K562 (cell line): ENCODE results near the gene HMCES. TPM values are rescaled to one million over a fixed set of nuclear protein-coding genes. Genes with fewer than 3 reads are reported as not detected.

Experiments
- ATAC-seq: fragments of 200-7000 bp; cut with Tn5 transposase; 3 replicates; pipeline ENCODE4 v1.9.1; 2020; ENCODE audit warnings: moderate library complexity
- BruUV-seq: library from RNA; stranded (reverse); fragments of 400-500 nt; replicated peaks from 2 replicates; lab custom pipeline; 2021; lab: Mats Ljungman, UMichigan
- CTCF ChIA-PET: fragments of 300-600 bp; formaldehyde crosslinking; extraction: SDS; loops from one replicate; lab custom pipeline; 2021; ENCODE audit warnings: low intra/inter-chr PET ratio; lab: Yijun Ruan, JAX
- POLR2A ChIA-PET: fragments of 300-600, 350-650 bp; sonication (Branson Sonifier 250); formaldehyde crosslinking; extraction: SDS; loops from one replicate; lab custom pipeline; 2021; ENCODE audit warnings: antibody characterized with exemption, inconsistent platforms; lab: Yijun Ruan, JAX
- DNase-seq, 4 experiments: peaks; one replicate each; pipeline versions ENCODE4 v3.0.0 to v3.0.0-alpha.2; 2011 to 2018; ENCODE audit warnings: low spot score in 3 of 4, mixed read lengths in 3 of 4; ENCODE audit errors: extremely low read depth in 1 of 4
- FAIRE-seq: peaks from 2 replicates; lab custom pipeline; 2011; peaks lifted over from hg19 to GRCh38; lab: Jason Lieb, UNC
- H2AFZ ChIP-seq: 2 replicates; pipeline ENCODE4 v1.6.0; 2011; ENCODE audit warnings: low read depth, low read length, control low read depth, inconsistent platforms
- H3K27ac ChIP-seq: fragments of 200-600 bp; 3 replicates; pipeline ENCODE4 v1.8.0; 2011; ENCODE audit warnings: low read depth, mild to moderate bottlenecking, control low read depth, inconsistent platforms, low read length, moderate library complexity, mixed read lengths; ENCODE audit errors: extremely low read depth
- H3K27me3 ChIP-seq, 2 experiments: fragments of 300-600 bp in 1 of 2; 2 replicates in 1 of 2; 3 replicates in 1 of 2; pipeline versions ENCODE4 v1.6.0 to v1.8.0; 2011; ENCODE audit warnings: inconsistent platforms in 2 of 2, low read length in 2 of 2, mild to moderate bottlenecking in 1 of 2, mixed read lengths in 1 of 2, moderate library complexity in 1 of 2; ENCODE audit not compliant: control insufficient read depth in 2 of 2, insufficient read depth in 2 of 2
- H3K36me3 ChIP-seq: fragments of 300-600 bp; 3 replicates; pipeline ENCODE4 v1.8.0; 2011; ENCODE audit warnings: mild to moderate bottlenecking, low read length, inconsistent platforms; ENCODE audit not compliant: control insufficient read depth, insufficient read depth
- H3K4me1 ChIP-seq, 2 experiments: fragments of 200-600 bp in 1 of 2; replicated peaks in 1 of 2; 2 replicates in 1 of 2; 3 replicates in 1 of 2; pipeline versions ENCODE4 v1.5.1 to v1.8.0; 2011; ENCODE audit warnings: inconsistent platforms in 2 of 2, low read length in 2 of 2, mild to moderate bottlenecking in 1 of 2, mixed read lengths in 1 of 2, moderate library complexity in 1 of 2; ENCODE audit not compliant: control insufficient read depth in 2 of 2, insufficient read depth in 2 of 2
- H3K4me2 ChIP-seq: 2 replicates; pipeline ENCODE4 v1.6.1; 2011; ENCODE audit warnings: low read length, control low read depth, inconsistent platforms, mixed read lengths; ENCODE audit not compliant: insufficient read depth
- H3K4me3 ChIP-seq: fragments of 200-600 bp; sonication (generic), shearing (Covaris generic); 2 replicates; pipeline ENCODE4 v1.5.1; 2016; ENCODE audit warnings: control low read depth, inconsistent platforms
- H3K79me2 ChIP-seq: fragments of 200-600 bp; 3 replicates; pipeline ENCODE4 v1.8.0; 2011; ENCODE audit warnings: low read length, inconsistent platforms; ENCODE audit not compliant: control insufficient read depth, insufficient read depth
- H3K9ac ChIP-seq, 2 experiments: 2 replicates each; pipeline versions ENCODE4 v1.6.0 to v1.6.1; 2011; ENCODE audit warnings: low read depth in 2 of 2, low read length in 2 of 2, control low read depth in 1 of 2, inconsistent platforms in 1 of 2, mild to moderate bottlenecking in 1 of 2, mixed read lengths in 1 of 2; ENCODE audit not compliant: insufficient read depth in 1 of 2
- H3K9me1 ChIP-seq: one replicate; pipeline ENCODE4 v1.6.0; 2011; ENCODE audit warnings: inconsistent platforms, mild to moderate bottlenecking, low read length, moderate library complexity; ENCODE audit not compliant: control insufficient read depth, insufficient read depth
- H3K9me3 ChIP-seq: replicated peaks from 2 replicates; pipeline ENCODE4 v1.5.1; 2011; ENCODE audit warnings: low read depth, low read length, inconsistent platforms; ENCODE audit not compliant: control insufficient read depth, insufficient read depth
- H4K20me1 ChIP-seq: replicated peaks from 2 replicates; pipeline ENCODE4 v1.6.1; 2011; ENCODE audit warnings: low read length, inconsistent platforms, mixed read lengths; ENCODE audit not compliant: control insufficient read depth, insufficient read depth
- AFF4 ChIP-seq: sonication (generic); formaldehyde crosslinking; IDR thresholded peaks from 2 replicates; pipeline ENCODE4 v1.8.0; 2023; ENCODE audit warnings: mild to moderate bottlenecking, missing genetic modification reagents
- ATF7 ChIP-seq: fragments of 450-650 bp; IDR thresholded peaks from 2 replicates; pipeline ENCODE4 v1.7.1; 2014; ENCODE audit warnings: mild to moderate bottlenecking, moderate library complexity
- ZFP30 ChIP-seq: fragments of 250-450 bp; sonication (Bioruptor Pico); IDR thresholded peaks from 2 replicates; pipeline ENCODE4 v1.8.0; 2022; ENCODE audit warnings: moderate library complexity, mild to moderate bottlenecking, inconsistent platforms, borderline replicate concordance
- WGBS: fragments of 100-300 bp; shearing (Covaris generic); methylation state at CpG from one replicate; pipeline ENCODE4 v1.1.6; 2016; ENCODE audit warnings: low coverage, mixed read lengths; ENCODE audit not compliant: insufficient coverage; ENCODE audit errors: missing lambda C conversion rate; 5-methylcytosine and 5-hydroxymethylcytosine counted together
- in situ Hi-C: fragments of 300-500 bp; cut with MboI; formaldehyde crosslinking; loops from 4 replicates; pipeline ENCODE4 v1.15.0; 2018; ENCODE audit warnings: inconsistent platforms, mixed read lengths
- intact Hi-C: fragments of 100-400 bp; cut with micrococcal nuclease; formaldehyde crosslinking; loops from 2 replicates; pipeline ENCODE4 v1.14.2; 2022
- polyA plus RNA-seq, 8 experiments: library from polyadenylated mRNA; depleted of rRNA in 4 of 8; stranded (reverse) in 5 of 8; unstranded in 3 of 8; fragments of >200 nt; fragmentation: Nextera tagmentation in 2 of 8; fragmentation: Illumina TruSeq in 1 of 8; extraction: Ambion mirVana in 2 of 8; extraction: Trizol in 1 of 8; gene quantifications; 2 replicates each; pipeline versions ENCODE4 v1.2.1 to v1.2.3, GENCODE V29; 2011 to 2014; ENCODE audit warnings: inconsistent platforms in 1 of 8, missing spikeins in 1 of 8
- total RNA-seq, 7 experiments: library from RNA; depleted of rRNA in 6 of 7; stranded (reverse); fragments of >200 nt in 6 of 7; fragmentation: Illumina TruSeq in 2 of 7; extraction: Trizol in 2 of 7; gene quantifications; 2 replicates each; pipeline versions ENCODE4 v1.2.1 to v1.2.3, GENCODE V29; 2011 to 2021; ENCODE audit warnings: low replicate concordance in 1 of 7

HMCES gene
- total and polyA plus RNA-seq, 9 of the 15 experiments (the other 6 are each of a cell fraction or from before 2014, with no cell fraction given) = 18.8 to 45.3 (median 24.8) TPM

- Histone ChIP-seq H3K4me2 (no peak overlapping the region), H3K4me1 (peaks cover 0 to 19% of the 10 kb centered on the region in 2 experiments; a peak in 3 of 5 replicates), H3K36me3 (no peaks in the 10 kb centered on the region), H3K9me1 (no peaks in the 10 kb centered on the region), H2AFZ (no peak overlapping the region), H3K9ac (no peak overlapping the region), H3K4me3 (no peak overlapping the region), H3K27ac (no peak overlapping the region), H4K20me1 (no peaks in the 10 kb centered on the region), H3K27me3 (no peaks in the 10 kb centered on the region), H3K9me3 (no peaks in the 10 kb centered on the region), H3K79me2 (no peaks in the 10 kb centered on the region)
- DNase-seq (no peak), ATAC-seq (no peak), FAIRE-seq (no peak)
- ChIA-PET CTCF (no interaction called here), POLR2A (no interaction called here)
- no TSS peak for BruUV-seq
- intact Hi-C loops (loop anchor here (10.0 kb wide), 1 partner anchor 93 kb away; no protein-coding TSS in a partner anchor), in situ Hi-C loops (no loop called here)
- no peak for TF ChIP-seq ZFP30 (CRISPR knock-in tag)
- TF ChIP-seq AFF4 = no peak
- no peak for TF ChIP-seq ATF7
- WGBS = 21% methylated on average over 5 of the region's 9 CpGs
Measured at GRCh38 chr3:129321887-129322286, 43.2 kb downstream of the HMCES start.
